Transverse colon (tissue), 4 donors: ENCODE data around the gene NLRX1.

Experiments used
- CTCF ChIP-seq, 5 experiments: fragments of 200-600 bp in 3 of 5; fragments of 450-650 bp in 2 of 5; sonication (generic) in 3 of 5; IDR thresholded peaks; 1 replicate in 2 of 5; 2 replicates in 3 of 5; pipeline ENCODE4 v1.5.1; 2016 to 2017; ENCODE audit warnings: antibody characterized with exemption in 5 of 5, inconsistent platforms in 3 of 5, mild to moderate bottlenecking in 2 of 5, moderate library complexity in 1 of 5
- EP300 ChIP-seq: sonication (generic); formaldehyde crosslinking; IDR thresholded peaks from one replicate; pipeline ENCODE4 v1.6.1; 2017; ENCODE audit warnings: antibody characterized with exemption, low read depth
- POLR2A ChIP-seq: fragments of 450-650 bp; IDR thresholded peaks from one replicate; pipeline ENCODE4 v1.6.1; 2016; ENCODE audit warnings: antibody characterized with exemption, mild to moderate bottlenecking, moderate library complexity
- POLR2AphosphoS5 ChIP-seq, 3 donors: sonication (generic); formaldehyde crosslinking; IDR thresholded peaks; one replicate each; pipeline ENCODE4 v1.6.1; 2016; ENCODE audit warnings: antibody characterized with exemption in 3 of 3

GRCh38 chr11:119193626-119194025, 25.1 kb downstream of the NLRX1 start:
- TF ChIP-seq CTCF (IDR thresholded peaks at IDR 0.05) (no peak), POLR2A (no peak), POLR2AphosphoS5 (IDR thresholded peaks at IDR 0.05) (no peak), EP300 (no peak)
